Measurements from ENCODE around the gene TAS2R38.

- TF ChIP-seq CTCF (IDR thresholded peaks at IDR 0.05; ENCODE audit: insufficient read depth, low read depth, low read length), result no peak
- TF ChIP-seq EZH2 (IDR thresholded peaks at IDR 0.05; ENCODE audit: insufficient read depth, low read length), result no peak
Observed at GRCh38 chr7:141991140-141991539, 17.6 kb upstream of the TAS2R38 start.

Measured in astrocyte (in vitro differentiated cells and primary cell).